ENCODE results near the gene STX7.
"Not testable (repeated sequence)": the region's sequence is repeated elsewhere in the genome, so short reads cannot be mapped to it uniquely, and the experiment has no call there.

Gene STX7, protein sequence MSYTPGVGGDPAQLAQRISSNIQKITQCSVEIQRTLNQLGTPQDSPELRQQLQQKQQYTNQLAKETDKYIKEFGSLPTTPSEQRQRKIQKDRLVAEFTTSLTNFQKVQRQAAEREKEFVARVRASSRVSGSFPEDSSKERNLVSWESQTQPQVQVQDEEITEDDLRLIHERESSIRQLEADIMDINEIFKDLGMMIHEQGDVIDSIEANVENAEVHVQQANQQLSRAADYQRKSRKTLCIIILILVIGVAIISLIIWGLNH

DNA sequence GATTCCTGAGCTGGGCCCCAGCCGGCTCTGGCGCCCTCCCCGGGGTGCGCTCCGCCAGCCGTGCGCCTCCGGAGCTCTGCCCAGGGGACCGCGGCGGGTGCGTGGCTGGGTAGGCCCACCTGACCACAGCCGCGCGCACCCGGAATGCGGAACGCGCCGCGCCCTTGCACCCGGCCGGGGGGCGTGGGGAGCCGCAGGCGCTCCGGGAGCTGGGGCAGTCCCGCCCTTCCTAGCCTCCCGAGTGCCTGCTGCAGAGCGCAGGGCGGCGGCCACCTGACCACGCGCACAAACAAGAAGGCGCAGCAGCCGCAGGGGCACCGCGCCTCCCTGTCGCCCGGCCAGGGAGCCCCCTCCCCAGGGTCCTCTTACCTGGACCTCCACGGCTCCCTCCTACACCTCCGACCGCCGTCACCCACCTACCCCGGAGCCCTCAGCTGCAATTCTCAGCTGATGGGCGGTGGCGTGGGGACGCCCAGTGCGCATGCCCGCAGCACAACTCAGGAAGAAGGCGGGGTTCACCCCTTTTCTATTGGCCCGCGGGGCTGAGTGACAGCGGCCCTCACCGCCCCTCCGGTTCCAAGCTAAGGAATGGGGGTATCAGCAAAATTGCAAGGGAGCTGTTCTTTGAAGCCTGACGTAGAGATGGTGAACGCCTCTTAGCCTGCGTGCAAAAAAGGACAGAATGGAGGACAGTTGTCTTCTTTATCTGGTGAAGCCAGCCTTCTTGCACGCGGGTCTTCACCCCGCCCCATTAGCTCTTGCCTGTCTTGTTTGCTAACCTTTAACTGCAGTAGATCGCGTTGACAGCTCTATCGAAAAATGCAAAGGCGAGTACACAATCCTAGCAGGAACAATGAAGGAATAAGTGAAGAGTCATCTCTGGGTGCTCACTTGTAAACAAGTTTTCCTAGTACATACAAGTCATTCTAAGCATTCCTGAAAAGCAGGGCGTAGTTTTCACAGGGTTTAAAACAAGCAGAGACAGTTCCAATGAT, at the start of gene STX7:
STX7 (minus strand) TSS at position 479 of the 995 bp plus-strand sequence. CDS start 9,586 bp downstream, outside the sequence.
- H3K4me3 ChIP-seq (ENCODE audit: low read depth, low read length), result peak within 1 kb of the TSS; percentile 65
- peak; percentile 41 for DNase-seq (ENCODE audit: low read depth)
- TF ChIP-seq, protein P1, sequence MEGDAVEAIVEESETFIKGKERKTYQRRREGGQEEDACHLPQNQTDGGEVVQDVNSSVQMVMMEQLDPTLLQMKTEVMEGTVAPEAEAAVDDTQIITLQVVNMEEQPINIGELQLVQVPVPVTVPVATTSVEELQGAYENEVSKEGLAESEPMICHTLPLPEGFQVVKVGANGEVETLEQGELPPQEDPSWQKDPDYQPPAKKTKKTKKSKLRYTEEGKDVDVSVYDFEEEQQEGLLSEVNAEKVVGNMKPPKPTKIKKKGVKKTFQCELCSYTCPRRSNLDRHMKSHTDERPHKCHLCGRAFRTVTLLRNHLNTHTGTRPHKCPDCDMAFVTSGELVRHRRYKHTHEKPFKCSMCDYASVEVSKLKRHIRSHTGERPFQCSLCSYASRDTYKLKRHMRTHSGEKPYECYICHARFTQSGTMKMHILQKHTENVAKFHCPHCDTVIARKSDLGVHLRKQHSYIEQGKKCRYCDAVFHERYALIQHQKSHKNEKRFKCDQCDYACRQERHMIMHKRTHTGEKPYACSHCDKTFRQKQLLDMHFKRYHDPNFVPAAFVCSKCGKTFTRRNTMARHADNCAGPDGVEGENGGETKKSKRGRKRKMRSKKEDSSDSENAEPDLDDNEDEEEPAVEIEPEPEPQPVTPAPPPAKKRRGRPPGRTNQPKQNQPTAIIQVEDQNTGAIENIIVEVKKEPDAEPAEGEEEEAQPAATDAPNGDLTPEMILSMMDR (IDR thresholded peaks at IDR 0.05; ENCODE audit: control insufficient read depth, extremely low read depth, insufficient read depth), result no peak

DNA sequence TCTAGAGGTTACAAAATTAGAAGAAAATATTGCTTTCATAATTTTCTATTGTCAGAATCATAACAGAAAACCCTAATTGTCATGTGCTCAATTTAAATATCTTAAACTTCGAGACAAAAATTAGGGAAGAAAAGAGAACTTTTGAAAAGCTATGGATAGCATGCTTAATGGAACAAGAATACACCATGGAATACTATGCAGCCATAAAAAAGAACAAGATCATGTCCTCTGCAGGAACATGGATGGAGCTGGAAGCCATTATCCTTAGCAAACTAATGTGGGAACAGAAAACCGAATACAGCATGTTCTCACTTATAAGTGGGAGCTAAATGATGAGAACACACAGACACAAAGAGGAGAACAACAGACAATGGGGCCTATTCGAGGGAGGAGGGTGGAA, 47.2 kb upstream of the STX7 start:
- H3K4me3 ChIP-seq (ENCODE audit: low read depth, low read length), result not testable (repeated sequence)

DNA sequence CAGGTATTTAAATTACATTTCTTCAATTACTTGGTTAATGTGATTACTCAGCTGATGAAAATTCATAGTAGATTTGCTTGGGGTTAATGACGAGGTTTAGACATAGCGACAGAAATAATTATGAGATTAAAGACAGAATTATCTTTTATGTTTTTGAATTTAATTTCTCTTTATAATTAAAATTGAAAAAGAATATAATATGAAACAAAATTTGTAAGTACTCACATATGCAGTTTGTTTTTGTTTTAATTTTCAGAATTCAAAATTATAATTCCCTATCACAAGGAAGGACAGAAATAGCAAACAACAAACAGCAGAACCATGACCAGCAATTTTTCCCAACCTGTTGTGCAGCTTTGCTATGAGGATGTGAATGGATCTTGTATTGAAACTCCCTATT, 39.5 kb upstream of the STX7 start, which contains the start of gene TAAR8:
TAAR8 (plus strand) TSS at position 301 of the 400 bp plus-strand sequence; CDS start at position 322, 21 bp downstream.
- no peak within 1 kb of the TSS for H3K4me3 ChIP-seq (ENCODE audit: low read depth, low read length)
- DNase-seq (ENCODE audit: low read depth), result no peak
- TF ChIP-seq, protein P1 (IDR thresholded peaks at IDR 0.05; ENCODE audit: control insufficient read depth, extremely low read depth, insufficient read depth), result no peak

More for the DNA sequence above, 47.2 kb upstream of the STX7 start:
- not testable (repeated sequence) for DNase-seq (ENCODE audit: low read depth)

DNA sequence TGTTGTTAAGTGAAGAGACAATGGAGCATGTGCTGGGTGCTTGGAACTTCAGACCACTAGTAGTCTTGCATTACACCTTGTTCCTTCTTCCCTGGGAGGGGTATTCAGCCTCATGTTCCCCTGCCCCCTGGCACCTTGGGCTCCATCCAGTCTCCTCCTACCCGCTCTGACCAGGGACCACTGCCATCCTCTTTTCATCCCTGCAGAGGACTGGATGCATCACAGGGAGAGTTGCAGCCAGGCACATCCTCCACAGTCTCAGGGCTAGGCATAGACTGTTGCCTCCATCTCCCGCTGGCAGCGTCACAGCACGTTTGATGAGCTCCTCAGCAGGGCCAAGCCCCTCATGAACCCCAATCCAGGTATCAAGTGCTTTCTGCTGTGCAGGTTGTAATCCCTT, 38.3 kb upstream of the STX7 start:
- TF ChIP-seq, protein P1 (IDR thresholded peaks at IDR 0.05; ENCODE audit: control insufficient read depth, extremely low read depth, insufficient read depth), result no peak
- H3K4me3 ChIP-seq (ENCODE audit: low read depth, low read length), result no peak overlapping the region
- no peak for DNase-seq (ENCODE audit: low read depth)

DNA sequence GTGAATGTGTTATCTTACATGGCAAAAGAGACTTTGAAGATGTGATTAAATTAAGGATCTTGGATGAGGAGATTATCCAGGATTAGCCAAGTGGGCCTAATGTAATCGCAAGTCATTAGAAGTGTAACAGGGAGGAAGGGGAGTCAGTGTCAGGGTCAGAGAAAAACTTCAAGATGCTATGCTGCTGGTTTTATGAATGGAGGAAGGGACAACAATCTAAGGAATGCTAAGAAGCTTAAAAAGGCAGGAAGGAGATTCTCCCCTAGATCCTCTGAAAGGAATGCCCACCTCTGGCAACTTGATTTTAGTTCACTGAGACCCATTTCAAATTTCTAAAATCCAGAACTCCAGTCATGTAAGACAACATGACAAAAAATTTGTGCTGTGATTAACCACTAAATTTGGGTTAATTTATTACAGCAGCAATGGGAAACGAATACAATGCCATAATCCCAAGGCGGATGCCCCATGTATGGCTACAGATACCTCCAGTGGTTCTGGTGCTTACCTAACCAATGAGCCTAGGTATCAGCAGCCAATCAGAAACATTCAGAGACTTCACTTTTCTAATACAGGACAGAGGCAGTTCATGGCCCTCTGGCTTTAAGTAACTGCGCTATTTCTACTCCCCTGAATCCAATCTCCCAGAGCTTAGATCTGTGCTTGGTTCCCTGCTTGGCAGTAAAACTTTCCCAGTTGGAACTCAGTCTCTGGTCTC, 36.0 kb upstream of the STX7 start:
- TF ChIP-seq, protein P1 (IDR thresholded peaks at IDR 0.05; ENCODE audit: control insufficient read depth, extremely low read depth, insufficient read depth), result no peak
- no peak overlapping the region for H3K4me3 ChIP-seq (ENCODE audit: low read depth, low read length)
- no peak for DNase-seq (ENCODE audit: low read depth)

DNA sequence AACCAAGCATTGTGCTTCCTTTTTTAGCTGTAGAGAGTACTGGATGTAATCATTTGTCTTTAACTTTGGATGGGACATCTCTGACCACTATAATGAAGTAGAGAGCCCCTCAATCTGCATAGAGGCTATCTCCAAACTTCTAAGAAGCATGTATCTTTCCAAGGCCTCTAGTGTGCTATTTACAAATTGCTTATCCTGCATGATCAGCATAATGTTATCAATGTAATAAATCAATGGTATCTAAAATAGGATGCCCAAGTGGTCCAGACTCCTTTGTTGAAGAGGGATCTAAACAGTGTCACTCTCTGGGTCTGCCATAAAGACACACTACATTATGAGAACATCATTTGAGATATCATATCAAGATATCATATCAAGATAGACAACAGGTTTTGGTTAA, 31.9 kb upstream of the STX7 start:
- TF ChIP-seq, protein P1 (IDR thresholded peaks at IDR 0.05; ENCODE audit: control insufficient read depth, extremely low read depth, insufficient read depth), result no peak
- H3K4me3 ChIP-seq (ENCODE audit: low read depth, low read length), result no peak overlapping the region
- no peak for DNase-seq (ENCODE audit: low read depth)
